Measurements from ENCODE around the gene FBXW7. TPM values are rescaled to one million over a fixed set of nuclear protein-coding genes. Genes with fewer than 3 reads are reported as not detected.

The FBXW7 gene
- total RNA-seq, 1 experiment from 2014 or later, result 23.0 TPM

- Histone ChIP-seq H3K27ac (ENCODE audit: low read depth, low read length) (no peak overlapping the region), H3K9me3 (ENCODE audit: control insufficient read depth in 1 of 2, insufficient read depth in 1 of 2, low read depth in 1 of 2, low read length in 2 of 2) (no peaks in the 10 kb centered on the region), H3K4me2 (ENCODE audit: low read length) (no peak overlapping the region), H3K36me3 (ENCODE audit: control insufficient read depth in 1 of 2, insufficient read depth in 2 of 2, low read length in 2 of 2) (no peaks in the 10 kb centered on the region), H3K9ac (ENCODE audit: low read length) (no peak overlapping the region), H3K4me3 (replicated peaks in 1 of 2; ENCODE audit: low read depth in 1 of 2, low read length in 2 of 2) (no peak overlapping the region), H3K4me1 (ENCODE audit: control insufficient read depth in 1 of 2, insufficient read depth in 2 of 2, low read length in 2 of 2) (no peaks in the 10 kb centered on the region), H4K20me1 (ENCODE audit: insufficient read depth) (no peaks in the 10 kb centered on the region), H3K27me3 (ENCODE audit: insufficient read depth, low read length) (no peaks in the 10 kb centered on the region), H2AFZ (ENCODE audit: low read depth, low read length, poor library complexity, severe bottlenecking) (no peak overlapping the region), H3K9me2 (ENCODE audit: insufficient read depth) (no peaks in the 10 kb centered on the region), H3K79me2 (ENCODE audit: insufficient read depth, low read length) (no peaks in the 10 kb centered on the region)
- CTCF ChIA-PET, result no interaction called here
- ATAC-seq (no peak), DNase-seq (ENCODE audit: low read depth, low spot score) (no peak)
- intact Hi-C loops (cut with micrococcal nuclease), result no loop called here
- RAD21 ChIA-PET (ENCODE audit: low non-redundant PET in 1 of 2, low total read pairs in 2 of 2, uncharacterized antibody in 2 of 2, unreplicated experiment in 2 of 2), result no interaction called here
- POLR2A ChIA-PET, result no interaction called here
- no peak for TF ChIP-seq YY1 (IDR thresholded peaks at IDR 0.05; ENCODE audit: extremely low read depth, insufficient replicate concordance, low read depth, low read length)
- TF ChIP-seq JUND (IDR thresholded peaks at IDR 0.05), result no peak
- TF ChIP-seq RAD21 (IDR thresholded peaks at IDR 0.05; ENCODE audit: low read depth), result no peak
- TF ChIP-seq EGR1 (IDR thresholded peaks at IDR 0.05; ENCODE audit: low read depth), result no peak
- TF ChIP-seq CBX3 (IDR thresholded peaks at IDR 0.05; ENCODE audit: low read depth), result no peak
- no peak for TF ChIP-seq POLR2AphosphoS5 (IDR thresholded peaks at IDR 0.05; ENCODE audit: low read depth, low read length)
- no peak for TF ChIP-seq REST (IDR thresholded peaks at IDR 0.05; ENCODE audit: low read depth)
- TF ChIP-seq CEBPB (IDR thresholded peaks at IDR 0.05; ENCODE audit: low read depth), result no peak
- no peak for TF ChIP-seq ZFX (IDR thresholded peaks at IDR 0.05)
- no peak for TF ChIP-seq ZNF274 (IDR thresholded peaks at IDR 0.05; ENCODE audit: low read depth, low read length)
- no peak for TF ChIP-seq EZH2phosphoT487 (IDR thresholded peaks at IDR 0.05; ENCODE audit: borderline replicate concordance)
- TF ChIP-seq FOSL1 (IDR thresholded peaks at IDR 0.05; ENCODE audit: low read depth), result no peak
- TF ChIP-seq SP1 (IDR thresholded peaks at IDR 0.05; ENCODE audit: low read depth), result no peak
- TF ChIP-seq CTCF (IDR thresholded peaks at IDR 0.05 in 2 of 3, conservative IDR thresholded peaks at IDR 0.05 in 1 of 3; ENCODE audit: borderline replicate concordance in 1 of 3, insufficient read depth in 1 of 3, low read depth in 2 of 3, low read length in 2 of 3), result no peak
- TF ChIP-seq TCF7L2 (IDR thresholded peaks at IDR 0.05; ENCODE audit: borderline replicate concordance, extremely low read depth, insufficient read depth, insufficient read length), result no peak
- no peak for TF ChIP-seq ELF1 (IDR thresholded peaks at IDR 0.05; ENCODE audit: borderline replicate concordance, low read depth)
- no peak for TF ChIP-seq ATF3 (IDR thresholded peaks at IDR 0.05)
- TF ChIP-seq SIN3A (IDR thresholded peaks at IDR 0.05; ENCODE audit: low read depth), result no peak
- BruUV-seq (replicated peaks), result no TSS peak
Measured at GRCh38 chr4:152579107-152579764, 43.3 kb upstream of the FBXW7 start.

Measured in HCT116 (cell line).